K562 (cell line): ENCODE data around the gene PHLDA3. TPM values are rescaled to one million over a fixed set of nuclear protein-coding genes. Genes with fewer than 3 reads are reported as not detected.

Experiments used
- ATAC-seq: fragments of 200-7000 bp; cut with Tn5 transposase; 3 replicates; pipeline ENCODE4 v1.9.1; 2020; ENCODE audit warnings: moderate library complexity
- BruUV-seq: library from RNA; stranded (reverse); fragments of 400-500 nt; replicated peaks from 2 replicates; lab custom pipeline; 2021; lab: Mats Ljungman, UMichigan
- CTCF ChIA-PET: fragments of 300-600 bp; formaldehyde crosslinking; extraction: SDS; loops from one replicate; lab custom pipeline; 2021; ENCODE audit warnings: low intra/inter-chr PET ratio; lab: Yijun Ruan, JAX
- POLR2A ChIA-PET: fragments of 300-600, 350-650 bp; sonication (Branson Sonifier 250); formaldehyde crosslinking; extraction: SDS; loops from one replicate; lab custom pipeline; 2021; ENCODE audit warnings: antibody characterized with exemption, inconsistent platforms; lab: Yijun Ruan, JAX
- DNase-seq, 4 experiments: peaks; one replicate each; pipeline versions ENCODE4 v3.0.0 to v3.0.0-alpha.2; 2011 to 2018; ENCODE audit warnings: low spot score in 3 of 4, mixed read lengths in 3 of 4; ENCODE audit errors: extremely low read depth in 1 of 4
- FAIRE-seq: peaks from 2 replicates; lab custom pipeline; 2011; peaks lifted over from hg19 to GRCh38; lab: Jason Lieb, UNC
- H2AFZ ChIP-seq: 2 replicates; pipeline ENCODE4 v1.6.0; 2011; ENCODE audit warnings: low read depth, low read length, control low read depth, inconsistent platforms
- H3K27ac ChIP-seq: fragments of 200-600 bp; 3 replicates; pipeline ENCODE4 v1.8.0; 2011; ENCODE audit warnings: low read depth, mild to moderate bottlenecking, control low read depth, inconsistent platforms, low read length, moderate library complexity, mixed read lengths; ENCODE audit errors: extremely low read depth
- H3K27me3 ChIP-seq, 2 experiments: fragments of 300-600 bp in 1 of 2; 2 replicates in 1 of 2; 3 replicates in 1 of 2; pipeline versions ENCODE4 v1.6.0 to v1.8.0; 2011; ENCODE audit warnings: inconsistent platforms in 2 of 2, low read length in 2 of 2, mild to moderate bottlenecking in 1 of 2, mixed read lengths in 1 of 2, moderate library complexity in 1 of 2; ENCODE audit not compliant: control insufficient read depth in 2 of 2, insufficient read depth in 2 of 2
- H3K36me3 ChIP-seq: fragments of 300-600 bp; 3 replicates; pipeline ENCODE4 v1.8.0; 2011; ENCODE audit warnings: mild to moderate bottlenecking, low read length, inconsistent platforms; ENCODE audit not compliant: control insufficient read depth, insufficient read depth
- H3K4me1 ChIP-seq, 2 experiments: fragments of 200-600 bp in 1 of 2; replicated peaks in 1 of 2; 2 replicates in 1 of 2; 3 replicates in 1 of 2; pipeline versions ENCODE4 v1.5.1 to v1.8.0; 2011; ENCODE audit warnings: inconsistent platforms in 2 of 2, low read length in 2 of 2, mild to moderate bottlenecking in 1 of 2, mixed read lengths in 1 of 2, moderate library complexity in 1 of 2; ENCODE audit not compliant: control insufficient read depth in 2 of 2, insufficient read depth in 2 of 2
- H3K4me2 ChIP-seq: 2 replicates; pipeline ENCODE4 v1.6.1; 2011; ENCODE audit warnings: low read length, control low read depth, inconsistent platforms, mixed read lengths; ENCODE audit not compliant: insufficient read depth
- H3K4me3 ChIP-seq: fragments of 200-600 bp; sonication (generic), shearing (Covaris generic); 2 replicates; pipeline ENCODE4 v1.5.1; 2016; ENCODE audit warnings: control low read depth, inconsistent platforms
- H3K79me2 ChIP-seq: fragments of 200-600 bp; 3 replicates; pipeline ENCODE4 v1.8.0; 2011; ENCODE audit warnings: low read length, inconsistent platforms; ENCODE audit not compliant: control insufficient read depth, insufficient read depth
- H3K9ac ChIP-seq, 2 experiments: 2 replicates each; pipeline versions ENCODE4 v1.6.0 to v1.6.1; 2011; ENCODE audit warnings: low read depth in 2 of 2, low read length in 2 of 2, control low read depth in 1 of 2, inconsistent platforms in 1 of 2, mild to moderate bottlenecking in 1 of 2, mixed read lengths in 1 of 2; ENCODE audit not compliant: insufficient read depth in 1 of 2
- H3K9me1 ChIP-seq: one replicate; pipeline ENCODE4 v1.6.0; 2011; ENCODE audit warnings: inconsistent platforms, mild to moderate bottlenecking, low read length, moderate library complexity; ENCODE audit not compliant: control insufficient read depth, insufficient read depth
- H3K9me3 ChIP-seq: replicated peaks from 2 replicates; pipeline ENCODE4 v1.5.1; 2011; ENCODE audit warnings: low read depth, low read length, inconsistent platforms; ENCODE audit not compliant: control insufficient read depth, insufficient read depth
- H4K20me1 ChIP-seq: replicated peaks from 2 replicates; pipeline ENCODE4 v1.6.1; 2011; ENCODE audit warnings: low read length, inconsistent platforms, mixed read lengths; ENCODE audit not compliant: control insufficient read depth, insufficient read depth
- ATF3 ChIP-seq, 2 experiments: fragments of 450-650 bp in 1 of 2; sonication (generic) in 1 of 2; formaldehyde crosslinking in 1 of 2; IDR thresholded peaks in 1 of 2; conservative IDR thresholded peaks in 1 of 2; 2 replicates each; pipeline versions ENCODE4 v1.6.1 to v1.8.1; 2016 to 2023; ENCODE audit warnings: mild to moderate bottlenecking in 2 of 2, moderate library complexity in 2 of 2, inconsistent platforms in 1 of 2, missing genetic modification reagents in 1 of 2
- BRD4 ChIP-seq: fragments of 200-600 bp; sonication (generic); IDR thresholded peaks from 2 replicates; pipeline ENCODE4 v1.6.1; 2017; ENCODE audit warnings: inconsistent platforms
- CBX2 ChIP-seq: fragments of 200-600 bp; sonication (generic); IDR thresholded peaks from one replicate; pipeline ENCODE4 v1.6.1; 2012; ENCODE audit warnings: mild to moderate bottlenecking, low read length, inconsistent platforms; ENCODE audit not compliant: insufficient read depth, poor library complexity, severe bottlenecking
- CHD4 ChIP-seq: fragments of 200-600 bp; sonication (generic); IDR thresholded peaks from 3 replicates; pipeline ENCODE4 v1.6.1; 2012; ENCODE audit warnings: low read depth, mild to moderate bottlenecking, mixed read lengths, low read length, inconsistent platforms; ENCODE audit not compliant: insufficient read depth, insufficient replicate concordance, poor library complexity, severe bottlenecking
- CREM ChIP-seq: IDR thresholded peaks from 2 replicates; pipeline ENCODE4 v1.6.1; 2014; ENCODE audit warnings: antibody characterized with exemption, low read depth
- GATA2 ChIP-seq: sonication (generic); formaldehyde crosslinking; IDR thresholded peaks from 2 replicates; pipeline ENCODE4 v1.4.0; 2020; ENCODE audit warnings: mild to moderate bottlenecking, missing genetic modification reagents
- RFX7 ChIP-seq: fragments of 250-450 bp; sonication (Bioruptor Pico); IDR thresholded peaks from 2 replicates; pipeline ENCODE4 v1.5.1; 2021; ENCODE audit warnings: mild to moderate bottlenecking
- YBX1 ChIP-seq: fragments of 450-650 bp; IDR thresholded peaks from 2 replicates; pipeline ENCODE4 v1.7.1; 2016; ENCODE audit warnings: mild to moderate bottlenecking
- ZNF431 ChIP-seq: sonication (generic); formaldehyde crosslinking; IDR thresholded peaks from 2 replicates; pipeline ENCODE4 v1.8.0; 2022; ENCODE audit warnings: mild to moderate bottlenecking, missing genetic modification reagents
- WGBS: fragments of 100-300 bp; shearing (Covaris generic); methylation state at CpG from one replicate; pipeline ENCODE4 v1.1.6; 2016; ENCODE audit warnings: low coverage, mixed read lengths; ENCODE audit not compliant: insufficient coverage; ENCODE audit errors: missing lambda C conversion rate; 5-methylcytosine and 5-hydroxymethylcytosine counted together
- in situ Hi-C: fragments of 300-500 bp; cut with MboI; formaldehyde crosslinking; loops from 4 replicates; pipeline ENCODE4 v1.15.0; 2018; ENCODE audit warnings: inconsistent platforms, mixed read lengths
- intact Hi-C: fragments of 100-400 bp; cut with micrococcal nuclease; formaldehyde crosslinking; loops from 2 replicates; pipeline ENCODE4 v1.14.2; 2022
- polyA plus RNA-seq, 8 experiments: library from polyadenylated mRNA; depleted of rRNA in 4 of 8; stranded (reverse) in 5 of 8; unstranded in 3 of 8; fragments of >200 nt; fragmentation: Nextera tagmentation in 2 of 8; fragmentation: Illumina TruSeq in 1 of 8; extraction: Ambion mirVana in 2 of 8; extraction: Trizol in 1 of 8; gene quantifications; 2 replicates each; pipeline versions ENCODE4 v1.2.1 to v1.2.3, GENCODE V29; 2011 to 2014; ENCODE audit warnings: inconsistent platforms in 1 of 8, missing spikeins in 1 of 8
- total RNA-seq, 7 experiments: library from RNA; depleted of rRNA in 6 of 7; stranded (reverse); fragments of >200 nt in 6 of 7; fragmentation: Illumina TruSeq in 2 of 7; extraction: Trizol in 2 of 7; gene quantifications; 2 replicates each; pipeline versions ENCODE4 v1.2.1 to v1.2.3, GENCODE V29; 2011 to 2021; ENCODE audit warnings: low replicate concordance in 1 of 7
- TF ChIP-seq, protein P1 (sequence below): sonication (generic); formaldehyde crosslinking; IDR thresholded peaks from 2 replicates; pipeline ENCODE4 v1.9.0; 2022; ENCODE audit warnings: mild to moderate bottlenecking, missing genetic modification reagents
- TF ChIP-seq, protein P2 (sequence below): IDR thresholded peaks from 2 replicates; pipeline ENCODE4 v1.6.1; 2011; ENCODE audit warnings: borderline replicate concordance, low read depth, mild to moderate bottlenecking, moderate library complexity, low read length; ENCODE audit not compliant: insufficient read depth, poor library complexity, severe bottlenecking

PHLDA3 gene
- total and polyA plus RNA-seq, 9 of the 15 experiments (the other 6 are each of a cell fraction or from before 2014, with no cell fraction given), result 0.11 to 0.27 TPM; not detected in 7

GRCh38 chr1:201456499-201457309 lies 12.3 kb downstream of the PHLDA3 start (continued):
- TF ChIP-seq RFX7 (no peak), CBX2 (no peak), GATA2 (CRISPR knock-in tag) (peak; percentile 49; the same call in 1 of the 2 replicates), CHD4 (no peak), CREM (0 out of 2 replicates have a peak, but pooled peaks have one; percentile 40), ATF3 (IDR thresholded peaks at IDR 0.05) (peak; percentile 79), ATF3 (CRISPR knock-in tag; conservative IDR thresholded peaks at IDR 0.05) (no peak)

GRCh38 chr1:201455098-201455497 lies 13.9 kb downstream of the PHLDA3 start:
- peaks cover 0 to 5% of the 10 kb centered on the region in 2 experiments; a peak in 4 of 5 replicates for H3K27me3 ChIP-seq
- FAIRE-seq (no peak), DNase-seq (no peak), ATAC-seq (no peak)
- peaks cover 3 to 16% of the 10 kb centered on the region in 2 experiments; a peak in 4 of 5 replicates for H3K4me1 ChIP-seq
- 18% methylated on average over 6 of the region's 6 CpGs for WGBS
- no peaks in the 10 kb centered on the region for H4K20me1 ChIP-seq
- intact Hi-C loops (no loop called here), in situ Hi-C loops (no loop called here)
- ChIA-PET CTCF (no interaction called here), POLR2A (no interaction called here)
- no peak overlapping the region for H3K4me2 ChIP-seq
- no peaks in the 10 kb centered on the region for H3K9me1 ChIP-seq
- no peak overlapping the region for H3K27ac ChIP-seq
- no TSS peak for BruUV-seq
- no peak overlapping the region for H3K4me3 ChIP-seq
- H3K79me2 ChIP-seq, result no peaks in the 10 kb centered on the region
- H3K36me3 ChIP-seq, result no peaks in the 10 kb centered on the region
- no peak overlapping the region for H3K9ac ChIP-seq
- no peaks in the 10 kb centered on the region for H3K9me3 ChIP-seq
- no peak overlapping the region for H2AFZ ChIP-seq
- TF ChIP-seq ZNF431 (0 out of 2 replicates have a peak, but pooled peaks have one; percentile 13), BRD4 (no peak), YBX1 (no peak)
- TF ChIP-seq, protein P1, sequence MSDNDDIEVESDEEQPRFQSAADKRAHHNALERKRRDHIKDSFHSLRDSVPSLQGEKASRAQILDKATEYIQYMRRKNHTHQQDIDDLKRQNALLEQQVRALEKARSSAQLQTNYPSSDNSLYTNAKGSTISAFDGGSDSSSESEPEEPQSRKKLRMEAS (CRISPR knock-in tag), result peak; percentile 23; the same call in 1 of the 2 replicates
- TF ChIP-seq, protein P2, sequence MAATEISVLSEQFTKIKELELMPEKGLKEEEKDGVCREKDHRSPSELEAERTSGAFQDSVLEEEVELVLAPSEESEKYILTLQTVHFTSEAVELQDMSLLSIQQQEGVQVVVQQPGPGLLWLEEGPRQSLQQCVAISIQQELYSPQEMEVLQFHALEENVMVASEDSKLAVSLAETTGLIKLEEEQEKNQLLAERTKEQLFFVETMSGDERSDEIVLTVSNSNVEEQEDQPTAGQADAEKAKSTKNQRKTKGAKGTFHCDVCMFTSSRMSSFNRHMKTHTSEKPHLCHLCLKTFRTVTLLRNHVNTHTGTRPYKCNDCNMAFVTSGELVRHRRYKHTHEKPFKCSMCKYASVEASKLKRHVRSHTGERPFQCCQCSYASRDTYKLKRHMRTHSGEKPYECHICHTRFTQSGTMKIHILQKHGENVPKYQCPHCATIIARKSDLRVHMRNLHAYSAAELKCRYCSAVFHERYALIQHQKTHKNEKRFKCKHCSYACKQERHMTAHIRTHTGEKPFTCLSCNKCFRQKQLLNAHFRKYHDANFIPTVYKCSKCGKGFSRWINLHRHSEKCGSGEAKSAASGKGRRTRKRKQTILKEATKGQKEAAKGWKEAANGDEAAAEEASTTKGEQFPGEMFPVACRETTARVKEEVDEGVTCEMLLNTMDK, result no peak
